ENCODE data around the gene HLA-F.
A peak's percentile ranks its signal among the peaks of the same experiment; 100 is the strongest.

Gene HLA-F

GRCh38 chr6:29745386-29745785, 22.2 kb downstream of the HLA-F start:
- Mint-ChIP-seq H3K27ac (peak overlapping the region; percentile 17), H3K36me3 (ENCODE audit: low read depth) (no peaks in the 10 kb centered on the region), H3K4me1 (peaks cover 24% of the 10 kb centered on the region), H3K9me3 (no peaks in the 10 kb centered on the region), H3K27me3 (no peaks in the 10 kb centered on the region), H3K4me3 (no peak overlapping the region)
- no peak for DNase-seq
- ATAC-seq: no peak

GRCh38 chr6:29745855-29746449, 22.7 kb downstream of the HLA-F start:
- no peak for ATAC-seq
- H3K27ac Mint-ChIP-seq: no peak overlapping the region
- H3K27me3 Mint-ChIP-seq: peaks cover 4% of the 10 kb centered on the region
- no peaks in the 10 kb centered on the region for H3K36me3 Mint-ChIP-seq (ENCODE audit: low read depth)
- DNase-seq: no peak
- H3K9me3 Mint-ChIP-seq: no peaks in the 10 kb centered on the region
- H3K4me3 Mint-ChIP-seq: no peak overlapping the region
- peaks cover 24% of the 10 kb centered on the region for H3K4me1 Mint-ChIP-seq

DNA sequence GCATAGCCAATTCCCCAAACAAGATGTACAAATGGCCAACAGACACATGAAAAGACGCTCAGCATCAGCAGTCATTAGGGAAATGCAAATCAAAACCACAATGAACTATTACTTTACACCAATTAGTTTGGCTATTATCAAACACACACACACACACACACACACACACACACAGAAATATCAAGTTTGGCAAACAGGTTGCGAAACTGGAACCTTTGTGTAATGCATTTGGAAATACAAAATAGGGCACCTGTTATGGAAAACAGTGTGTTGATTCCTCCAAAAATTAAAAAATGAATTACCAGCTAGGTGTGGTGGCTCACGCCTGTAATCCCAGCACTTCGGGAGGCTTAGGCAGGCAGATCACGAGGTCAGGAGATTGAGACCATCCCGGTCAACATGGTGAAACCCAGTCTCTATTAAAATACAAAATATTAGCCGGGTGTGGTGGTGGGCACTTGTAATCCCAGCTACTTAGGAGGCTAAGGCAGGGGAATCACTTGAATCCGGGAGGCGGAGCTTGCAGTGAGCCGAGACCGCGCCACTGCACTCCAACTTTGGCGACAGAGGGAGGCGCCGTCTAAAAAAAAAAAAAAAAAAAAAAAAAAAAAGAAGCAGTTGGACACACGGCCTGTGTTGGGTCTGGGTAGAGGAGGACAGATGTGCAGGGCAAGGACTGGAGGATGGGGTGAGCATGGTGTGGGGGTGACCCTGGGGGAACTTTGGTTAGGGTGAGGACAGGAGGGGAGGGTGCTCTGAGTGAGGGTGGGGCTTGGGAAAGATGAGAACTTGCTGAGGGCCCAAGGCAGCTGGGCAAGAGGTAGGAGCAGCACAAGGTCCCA, 23.8 kb downstream of the HLA-F start:
- Mint-ChIP-seq H3K27ac (no peak overlapping the region), H3K36me3 (ENCODE audit: low read depth) (no peaks in the 10 kb centered on the region), H3K27me3 (peaks cover 4% of the 10 kb centered on the region), H3K9me3 (no peaks in the 10 kb centered on the region), H3K4me1 (peaks cover 24% of the 10 kb centered on the region), H3K4me3 (peak overlapping the region; percentile 93)
- ATAC-seq (no peak), DNase-seq (no peak)

DNA sequence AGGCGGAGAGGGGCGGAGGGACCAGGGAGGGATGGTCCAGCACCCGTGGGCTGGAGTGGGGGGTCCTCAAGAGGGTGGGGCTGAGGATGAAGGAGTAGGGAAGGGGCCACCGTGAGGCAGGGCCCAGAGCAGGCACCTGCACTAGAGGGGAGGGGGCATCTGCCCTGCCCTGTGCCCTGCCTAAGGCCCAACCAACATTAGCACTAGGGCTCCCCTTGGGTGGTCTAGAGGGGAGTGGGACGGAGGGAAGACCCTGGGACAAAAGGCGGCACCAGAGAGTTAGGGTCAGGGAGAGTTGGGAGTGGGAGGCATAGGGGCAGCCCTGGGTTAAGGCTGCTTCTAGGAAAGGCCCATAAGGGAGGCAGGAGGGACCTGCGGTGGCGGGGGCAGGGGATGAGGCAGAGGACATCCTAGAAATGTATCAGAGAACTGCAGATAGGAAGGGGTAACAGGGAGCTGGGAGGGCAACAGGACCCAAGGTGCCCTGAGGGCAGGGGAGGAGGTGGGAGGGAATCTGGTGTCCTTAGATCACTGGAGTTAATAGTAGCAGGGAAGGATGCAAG, 24.5 kb downstream of the HLA-F start:
- peaks cover 26% of the 10 kb centered on the region for H3K4me1 Mint-ChIP-seq
- DNase-seq (no peak), ATAC-seq (no peak)
- H3K9me3 Mint-ChIP-seq: no peaks in the 10 kb centered on the region
- peak overlapping the region; percentile 78 for H3K27ac Mint-ChIP-seq
- peaks cover 4% of the 10 kb centered on the region for H3K27me3 Mint-ChIP-seq
- H3K4me3 Mint-ChIP-seq: peak overlapping the region; percentile 93
- no peaks in the 10 kb centered on the region for H3K36me3 Mint-ChIP-seq (ENCODE audit: low read depth)

GRCh38 chr6:29748391-29749307, 25.4 kb downstream of the HLA-F start:
- peak overlapping the region; percentile 78 for H3K27ac Mint-ChIP-seq
- peaks cover 4% of the 10 kb centered on the region for H3K27me3 Mint-ChIP-seq
- ATAC-seq (peak; percentile 83), DNase-seq (peak; percentile 86)
- peaks cover 32% of the 10 kb centered on the region for H3K4me1 Mint-ChIP-seq
- H3K9me3 Mint-ChIP-seq: no peaks in the 10 kb centered on the region
- no peaks in the 10 kb centered on the region for H3K36me3 Mint-ChIP-seq (ENCODE audit: low read depth)
- H3K4me3 Mint-ChIP-seq: peak overlapping the region; percentile 93

- peaks cover 4% of the 10 kb centered on the region for H3K27me3 Mint-ChIP-seq
- H3K9me3 Mint-ChIP-seq: no peaks in the 10 kb centered on the region
- no peak for DNase-seq
- peak overlapping the region; percentile 19 for H3K27ac Mint-ChIP-seq
- peak overlapping the region; percentile 93 for H3K4me3 Mint-ChIP-seq
- ATAC-seq: no peak
- no peaks in the 10 kb centered on the region for H3K36me3 Mint-ChIP-seq (ENCODE audit: low read depth)
- peaks cover 34% of the 10 kb centered on the region for H3K4me1 Mint-ChIP-seq
These were observed 26.1 kb downstream of the HLA-F start for GRCh38 chr6:29749308-29749662.

- Mint-ChIP-seq H3K27ac (peak overlapping the region; percentile 19), H3K36me3 (ENCODE audit: low read depth) (no peaks in the 10 kb centered on the region), H3K27me3 (peaks cover 4% of the 10 kb centered on the region), H3K4me1 (peaks cover 34% of the 10 kb centered on the region), H3K4me3 (peak overlapping the region; percentile 93), H3K9me3 (no peaks in the 10 kb centered on the region)
- no peak for ATAC-seq
- DNase-seq: no peak
These were observed 26.4 kb downstream of the HLA-F start for GRCh38 chr6:29749668-29750067.

GRCh38 chr6:29750709-29751108, 27.5 kb downstream of the HLA-F start:
- H3K27ac Mint-ChIP-seq: no peak overlapping the region

DNA sequence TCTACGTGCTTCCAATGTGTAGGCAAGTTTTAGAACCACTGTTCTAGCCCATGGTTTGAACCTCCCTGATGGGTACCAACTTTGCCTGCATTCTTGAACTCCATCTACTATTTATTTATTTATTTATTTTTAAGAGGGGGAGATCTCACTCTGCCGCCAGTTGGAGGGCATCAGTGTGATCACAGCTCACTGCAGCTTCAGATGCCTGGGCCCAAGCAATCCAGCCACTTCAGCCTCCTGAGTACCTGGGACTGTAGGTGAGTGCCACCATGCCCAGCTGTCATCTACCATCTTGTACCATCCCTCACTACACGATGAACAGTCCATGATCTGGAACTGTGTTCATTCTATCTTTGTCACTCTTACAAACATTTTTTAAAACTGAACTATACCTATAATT, 28.2 kb downstream of the HLA-F start:
- Mint-ChIP-seq H3K9me3 (no peaks in the 10 kb centered on the region), H3K4me3 (no peak overlapping the region), H3K4me1 (peaks cover 34% of the 10 kb centered on the region), H3K27ac (no peak overlapping the region), H3K27me3 (peaks cover 4% of the 10 kb centered on the region), H3K36me3 (ENCODE audit: low read depth) (no peaks in the 10 kb centered on the region)
- DNase-seq (no peak), ATAC-seq (no peak)

More at GRCh38 chr6:29750709-29751108, 27.5 kb downstream of the HLA-F start:
- Mint-ChIP-seq H3K9me3 (no peaks in the 10 kb centered on the region), H3K27me3 (peaks cover 4% of the 10 kb centered on the region), H3K4me1 (peaks cover 34% of the 10 kb centered on the region), H3K36me3 (ENCODE audit: low read depth) (no peaks in the 10 kb centered on the region), H3K4me3 (no peak overlapping the region)
- no peak for ATAC-seq
- no peak for DNase-seq

GRCh38 chr6:29752451-29753308, 29.4 kb downstream of the HLA-F start:
- DNase-seq: peak; percentile 90
- Mint-ChIP-seq H3K4me3 (peak overlapping the region; percentile 89), H3K36me3 (ENCODE audit: low read depth) (no peaks in the 10 kb centered on the region), H3K27ac (peak overlapping the region; percentile 52), H3K4me1 (peaks cover 28% of the 10 kb centered on the region), H3K9me3 (no peaks in the 10 kb centered on the region), H3K27me3 (peaks cover 4% of the 10 kb centered on the region)
- ATAC-seq: peak; percentile 83

DNA sequence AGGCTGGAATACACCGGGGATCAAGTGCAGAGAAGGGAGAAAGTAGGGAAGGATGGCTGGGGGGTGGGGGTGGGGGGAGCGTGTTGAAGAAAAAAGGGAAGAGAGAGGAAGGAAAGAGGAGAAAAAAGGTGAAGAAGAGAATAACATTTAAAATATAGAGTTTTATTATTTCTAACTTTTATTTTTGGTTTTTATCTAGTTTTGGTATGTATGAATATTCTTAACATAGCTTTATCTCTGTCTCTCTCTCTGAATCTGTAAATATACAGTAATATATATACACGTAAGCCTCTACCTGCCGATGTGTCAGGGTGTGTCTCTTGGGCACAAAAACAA, 30.0 kb downstream of the HLA-F start:
- Mint-ChIP-seq H3K9me3 (no peaks in the 10 kb centered on the region), H3K4me1 (peaks cover 22% of the 10 kb centered on the region), H3K4me3 (peak overlapping the region; percentile 89), H3K36me3 (ENCODE audit: low read depth) (no peaks in the 10 kb centered on the region), H3K27ac (peak overlapping the region; percentile 52), H3K27me3 (peaks cover 4% of the 10 kb centered on the region)
- DNase-seq (no peak), ATAC-seq (no peak)

DNA sequence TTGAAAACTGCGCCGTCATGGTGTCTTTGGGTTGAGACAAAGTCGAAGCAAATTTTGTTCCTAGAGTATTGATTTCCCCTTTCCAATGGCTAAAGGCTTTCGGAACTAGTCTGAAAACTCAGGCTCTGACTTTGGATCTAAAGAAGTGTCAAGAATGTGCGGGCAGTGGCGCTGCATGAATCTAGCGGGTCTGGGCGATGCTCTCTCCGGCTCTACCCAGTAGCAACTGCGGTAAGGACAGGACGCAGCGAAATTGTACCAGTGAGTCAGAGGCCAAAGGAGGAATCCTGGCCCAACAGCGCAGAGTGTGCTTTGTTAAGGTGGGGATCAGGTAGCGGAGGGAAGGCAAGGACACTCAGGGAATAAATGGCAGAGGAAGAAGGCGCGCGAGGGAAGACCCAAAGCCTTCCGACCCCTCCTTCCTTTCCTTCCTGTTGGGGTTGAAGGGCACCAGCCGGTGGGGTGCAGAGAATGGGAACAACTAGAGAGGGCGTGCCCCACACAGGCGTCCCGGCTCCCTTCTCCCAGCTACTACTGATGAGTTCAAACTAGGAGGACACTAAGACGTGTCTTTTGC, 32.1 kb downstream of the HLA-F start:
- DNase-seq: no peak
- no peak for ATAC-seq
- peaks cover 4% of the 10 kb centered on the region for H3K27me3 Mint-ChIP-seq
- peaks cover 10% of the 10 kb centered on the region for H3K4me1 Mint-ChIP-seq
- H3K27ac Mint-ChIP-seq: no peak overlapping the region
- no peaks in the 10 kb centered on the region for H3K9me3 Mint-ChIP-seq
- no peaks in the 10 kb centered on the region for H3K36me3 Mint-ChIP-seq (ENCODE audit: low read depth)
- no peak overlapping the region for H3K4me3 Mint-ChIP-seq

GRCh38 chr6:29757282-29757681, 34.0 kb downstream of the HLA-F start:
- no peak for DNase-seq
- ATAC-seq: no peak
- Mint-ChIP-seq H3K27me3 (no peaks in the 10 kb centered on the region), H3K9me3 (no peaks in the 10 kb centered on the region), H3K36me3 (ENCODE audit: low read depth) (no peaks in the 10 kb centered on the region), H3K4me3 (no peak overlapping the region), H3K27ac (no peak overlapping the region), H3K4me1 (peaks cover 9% of the 10 kb centered on the region)
